AG10803 (cell line): ENCODE data around the gene GNMT.

Source experiments
- DNase-seq: peaks from one replicate; pipeline ENCODE4 v3.0.0; 2010; ENCODE audit warnings: low read depth
- H3K4me3 ChIP-seq: 2 replicates; pipeline ENCODE4 v1.5.1; 2011; ENCODE audit warnings: mild to moderate bottlenecking, low read length, control low read depth
- CTCF ChIP-seq: conservative IDR thresholded peaks from 2 replicates; pipeline ENCODE4 v1.5.1; 2011; ENCODE audit warnings: mild to moderate bottlenecking, low read length, control low read depth, inconsistent platforms

The GNMT gene

GRCh38 chr6:42923666-42924065 lies 36.9 kb upstream of the GNMT start:
- DNase-seq = peak; percentile 31
- TF ChIP-seq CTCF = no peak
- no peak overlapping the region for H3K4me3 ChIP-seq

GRCh38 chr6:42925248-42925857 lies 35.2 kb upstream of the GNMT start:
- DNase-seq = no peak
- TF ChIP-seq CTCF = no peak
- no peak overlapping the region for H3K4me3 ChIP-seq

- peak within 1 kb of the TSS; percentile 83 for H3K4me3 ChIP-seq
- 0 out of 2 replicates have a peak, but pooled peaks have one; percentile 7 for TF ChIP-seq CTCF
- peak; percentile 96 for DNase-seq
These were observed 31.4 kb upstream of the GNMT start, which contains the start of gene CNPY3 for GRCh38 chr6:42928986-42929820. CNPY3 (plus strand) TSS chr6:42929480; CDS start chr6:42929571, 91 bp downstream.

GRCh38 chr6:42929821-42930360 lies 30.7 kb upstream of the GNMT start:
- peak; percentile 66 for DNase-seq
- peak overlapping the region; percentile 83 for H3K4me3 ChIP-seq
- no peak for TF ChIP-seq CTCF

- DNase-seq = no peak
- H3K4me3 ChIP-seq = no peak overlapping the region
These were observed 28.1 kb upstream of the GNMT start for GRCh38 chr6:42932412-42932811.

GRCh38 chr6:42933205-42933604 lies 27.3 kb upstream of the GNMT start:
- DNase-seq = no peak
- no peak for TF ChIP-seq CTCF
- no peak overlapping the region for H3K4me3 ChIP-seq

More at GRCh38 chr6:42932412-42932811, 28.1 kb upstream of the GNMT start:
- no peak for TF ChIP-seq CTCF
